HG02943 (cell line): ENCODE measurements around the gene NOVA1.

Source experiments
- ATAC-seq: cut with Tn5 transposase; IDR thresholded peaks from one replicate; pipeline ENCODE4 v1.9.1; 2021; ENCODE audit warnings: mild to moderate bottlenecking, low read depth, moderate library complexity; ENCODE audit not compliant: unreplicated experiment

The NOVA1 gene

DNA sequence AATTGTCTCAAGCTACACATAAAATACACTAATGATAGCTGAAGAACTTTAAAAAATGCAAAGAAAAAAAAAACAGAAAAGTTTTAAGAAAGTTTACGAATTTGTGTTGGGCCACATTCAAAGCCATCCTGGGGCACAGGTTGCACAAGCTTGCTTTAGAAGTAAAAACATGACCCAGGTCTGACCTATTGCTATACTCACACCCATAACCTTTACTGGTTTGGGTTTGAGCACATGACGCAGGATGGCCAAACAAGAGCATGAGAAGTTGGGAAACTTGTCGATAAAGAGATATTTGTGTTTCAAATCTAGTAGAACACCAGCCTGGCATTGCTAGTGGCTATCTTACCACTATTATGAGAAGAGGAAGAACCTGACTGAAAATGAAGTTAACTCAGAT lies 143.7 kb downstream of the NOVA1 start:
- ATAC-seq = no peak

DNA sequence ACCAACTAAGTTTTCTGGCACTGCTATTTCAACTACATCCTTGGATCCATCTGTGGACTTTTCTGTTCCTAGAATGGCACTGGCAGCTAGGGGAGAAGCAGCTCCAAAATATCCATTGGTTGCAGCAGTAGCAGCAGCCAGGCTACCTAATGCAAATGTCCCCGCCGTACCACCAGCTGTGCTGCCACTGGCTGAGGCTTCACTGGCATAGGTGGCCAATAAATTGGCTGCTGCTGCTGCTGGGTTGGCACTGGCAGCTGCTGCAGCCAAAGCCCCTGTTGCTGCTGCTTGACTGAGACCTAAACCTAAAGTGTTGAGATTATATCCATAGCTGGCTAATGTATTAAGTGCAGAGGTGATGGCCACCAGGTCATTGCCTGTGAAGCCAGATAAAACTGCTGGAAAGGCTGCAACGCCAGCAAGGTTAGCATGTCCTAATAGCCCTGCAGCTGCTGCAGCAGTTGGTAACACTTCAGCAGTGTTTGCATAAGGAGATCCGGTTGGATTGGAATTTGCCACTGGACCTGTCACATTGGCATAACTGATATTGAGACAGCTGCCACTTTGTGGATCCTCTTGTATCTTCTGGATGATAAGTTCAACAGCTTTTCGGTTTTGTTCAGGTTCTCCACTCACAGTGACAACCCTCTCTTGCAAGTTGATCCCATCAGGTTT lies 149.5 kb downstream of the NOVA1 start:
- ATAC-seq = no peak

DNA sequence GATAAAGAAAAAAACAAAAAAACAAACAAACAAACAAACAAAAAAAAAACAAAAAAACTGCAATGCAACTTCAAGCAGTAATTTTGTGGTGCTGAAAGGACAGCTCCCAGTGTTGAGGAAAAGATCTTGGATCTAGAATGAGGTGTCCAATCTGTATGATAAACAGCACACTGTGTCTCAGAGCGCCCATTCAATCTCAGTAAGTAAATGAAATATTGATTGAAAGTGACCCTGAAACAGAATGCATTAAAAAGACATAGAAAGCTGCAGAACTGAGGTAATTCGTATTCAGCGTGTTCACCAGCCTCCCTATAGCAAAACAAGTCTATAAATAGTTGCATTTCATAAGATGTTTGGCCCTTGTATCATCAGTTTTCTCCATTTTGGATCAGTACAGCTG lies 153.0 kb downstream of the NOVA1 start:
- no peak for ATAC-seq

DNA sequence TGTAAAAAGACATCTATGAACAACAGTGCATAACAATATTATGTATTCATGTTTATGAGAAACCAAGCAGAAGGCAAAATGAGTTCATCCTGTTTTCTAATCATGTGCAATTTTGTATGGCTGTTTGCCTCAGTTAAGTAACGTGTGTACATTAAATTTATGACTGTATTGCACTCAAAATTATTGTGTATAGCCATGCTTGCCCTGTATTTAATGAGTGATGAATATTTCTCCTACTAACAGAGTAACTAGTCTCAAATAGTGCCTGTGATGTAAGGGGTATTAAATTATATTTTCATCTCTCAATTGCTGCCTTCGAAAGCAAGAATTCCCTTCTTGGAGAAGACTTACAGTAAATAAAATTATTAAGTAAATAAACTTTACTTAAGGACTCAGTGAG lies 154.2 kb downstream of the NOVA1 start:
- no peak for ATAC-seq

DNA sequence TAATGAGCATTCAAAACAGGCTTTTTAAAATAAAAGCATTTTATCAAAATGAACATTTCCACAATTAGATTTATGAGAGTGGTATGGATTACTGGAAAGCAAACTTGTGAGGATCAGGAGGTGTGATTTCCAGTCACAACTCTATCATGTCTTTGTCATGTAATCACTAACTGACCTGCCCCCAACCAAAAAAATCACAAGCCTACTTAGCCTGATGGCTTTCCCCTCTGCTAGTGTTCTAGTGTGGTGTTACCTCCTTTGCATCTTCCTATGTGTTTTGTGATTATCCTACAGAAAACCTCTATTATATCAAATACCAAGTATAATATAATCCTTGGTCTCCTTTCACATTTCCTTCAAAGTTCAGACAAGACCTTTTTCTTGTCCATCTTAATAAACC lies 168.6 kb downstream of the NOVA1 start:
- no peak for ATAC-seq

DNA sequence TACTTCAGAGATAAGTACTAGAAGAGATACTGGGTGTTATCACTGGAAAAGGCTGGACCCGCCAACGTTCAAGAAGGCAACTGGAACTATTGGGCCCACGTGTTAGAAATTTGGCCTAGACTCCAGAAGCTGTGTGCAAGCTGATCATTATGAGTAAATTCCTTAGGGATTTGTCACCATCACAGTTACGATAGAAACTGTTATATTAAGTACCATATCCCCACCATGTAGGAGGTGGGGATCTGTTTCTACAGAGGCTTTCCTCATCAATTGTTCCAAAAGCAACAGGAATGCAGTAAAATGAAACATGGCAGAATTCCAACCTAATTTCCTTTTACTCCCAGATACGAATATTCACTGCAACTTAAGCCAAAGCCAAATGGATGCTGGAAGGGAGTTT lies 170.7 kb downstream of the NOVA1 start:
- ATAC-seq = no peak

DNA sequence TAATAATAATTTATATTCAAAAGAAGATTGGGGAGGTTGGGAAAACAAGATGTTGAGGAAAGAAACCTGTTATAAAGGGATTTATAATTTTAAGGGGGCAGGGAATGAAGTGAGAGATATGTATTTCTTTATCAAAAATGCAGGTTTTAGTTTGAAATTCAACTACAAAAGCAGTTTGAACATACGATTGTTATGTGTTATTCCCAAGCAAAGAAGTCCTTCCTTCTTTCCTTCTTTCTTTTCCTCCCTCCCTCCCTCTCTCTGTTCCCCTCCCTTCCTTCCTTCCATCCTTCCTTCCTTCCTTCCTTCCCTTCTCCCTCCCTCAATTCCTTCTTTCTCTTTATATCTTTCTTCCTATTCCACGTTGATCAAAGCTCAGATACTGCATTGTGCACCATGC lies 173.3 kb downstream of the NOVA1 start:
- no peak for ATAC-seq

DNA sequence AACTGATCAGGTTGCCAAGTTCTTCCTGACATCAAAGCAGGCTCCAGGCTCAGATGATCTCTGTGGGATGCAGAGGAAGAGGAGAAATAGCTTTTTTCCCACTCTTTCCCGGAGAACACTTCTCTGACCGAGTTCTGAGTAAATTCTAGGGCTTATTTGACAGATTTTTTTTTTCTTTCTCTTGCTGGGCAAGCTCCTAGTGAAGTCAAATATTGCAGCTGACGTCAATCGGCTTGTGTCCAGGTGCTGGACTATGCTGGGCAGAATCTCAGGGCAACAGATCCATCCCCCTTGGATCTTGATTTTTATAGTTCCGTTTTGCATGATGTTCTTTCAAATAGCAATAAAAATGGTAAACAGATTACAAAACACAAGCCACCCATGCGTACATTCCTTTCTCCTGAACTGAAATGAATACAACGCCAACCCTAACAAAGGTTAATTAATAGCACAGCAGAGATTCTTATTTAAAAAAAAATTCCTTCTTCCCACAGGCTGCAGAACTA lies 182.2 kb downstream of the NOVA1 start:
- no peak for ATAC-seq

DNA sequence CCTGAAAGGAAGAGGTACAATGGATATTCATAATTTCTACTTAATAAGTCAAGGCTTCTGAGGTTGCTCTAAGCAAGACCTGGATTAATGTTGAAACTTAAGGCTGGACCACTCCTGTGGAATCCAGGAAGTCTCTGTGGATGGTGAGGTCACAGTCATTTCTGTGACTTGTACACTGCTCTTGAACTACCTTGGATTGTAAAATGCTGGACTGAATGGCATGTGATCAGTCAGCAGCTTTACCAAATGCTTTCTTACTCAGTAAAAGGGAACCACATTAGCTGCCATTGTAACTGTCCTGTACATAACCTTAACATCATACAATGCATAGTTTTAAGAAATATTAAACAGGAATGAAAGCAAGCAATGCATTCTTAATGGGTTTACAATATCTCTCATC lies 182.9 kb downstream of the NOVA1 start:
- ATAC-seq = no peak

DNA sequence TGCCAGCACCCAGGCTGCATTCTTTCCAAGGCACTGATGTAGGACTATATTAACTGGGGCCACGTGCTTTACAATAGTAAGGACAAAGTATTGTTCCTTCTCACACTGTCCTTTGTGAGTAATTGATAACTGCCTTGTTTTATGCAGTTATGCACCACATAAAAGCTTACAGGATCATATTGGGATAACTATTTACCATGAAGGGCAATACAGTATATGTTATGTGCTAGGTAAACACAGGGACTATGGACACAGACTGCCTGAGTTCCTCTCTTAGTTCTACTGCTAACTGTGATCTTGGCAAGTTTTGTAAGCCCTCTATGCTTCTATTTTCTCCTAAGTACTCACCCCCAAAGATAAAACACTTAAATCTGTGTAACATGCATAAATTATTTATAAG lies 183.7 kb downstream of the NOVA1 start:
- ATAC-seq = no peak

DNA sequence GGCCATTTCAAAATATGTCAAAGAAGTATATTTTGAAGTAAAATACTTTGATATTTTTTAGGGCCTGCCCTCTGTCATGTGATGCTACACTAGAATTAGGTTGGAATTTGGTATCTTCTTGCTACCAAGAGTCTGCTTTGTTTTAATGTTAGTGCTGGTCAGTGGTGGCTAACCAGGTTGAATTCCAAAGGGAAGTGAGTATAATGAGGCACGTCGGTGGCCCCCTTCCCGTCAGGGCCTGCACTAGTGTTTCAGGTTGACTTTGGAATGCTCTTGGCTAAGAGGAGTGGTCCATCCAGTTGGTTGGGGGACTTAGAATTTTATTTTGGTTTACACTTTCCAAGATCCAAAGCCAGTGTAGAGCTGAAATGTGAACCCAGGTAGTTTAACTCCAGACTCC lies 185.4 kb downstream of the NOVA1 start:
- ATAC-seq = no peak

DNA sequence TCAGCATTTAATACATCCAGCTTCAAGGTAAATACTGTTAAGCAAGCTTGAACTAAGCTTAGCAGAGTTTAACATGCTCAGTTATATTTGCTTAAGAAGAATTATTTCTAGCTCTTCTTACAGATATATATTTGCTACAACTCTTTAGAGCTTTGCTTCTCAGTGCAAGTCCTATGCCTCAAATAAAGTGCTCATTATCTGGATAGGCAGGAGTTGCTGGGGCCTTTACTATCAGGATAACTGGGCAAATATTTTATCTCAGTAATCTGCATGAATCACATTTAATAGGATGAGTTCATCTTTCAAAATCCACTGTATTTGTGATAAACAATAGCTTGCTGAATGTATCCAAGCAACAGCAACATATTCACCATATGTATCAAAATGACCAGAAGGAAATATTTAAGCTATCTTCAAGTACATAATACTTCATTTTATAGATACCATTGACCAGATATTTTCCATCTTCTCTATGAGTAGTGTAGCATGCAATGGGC lies 187.6 kb downstream of the NOVA1 start:
- ATAC-seq = no peak

DNA sequence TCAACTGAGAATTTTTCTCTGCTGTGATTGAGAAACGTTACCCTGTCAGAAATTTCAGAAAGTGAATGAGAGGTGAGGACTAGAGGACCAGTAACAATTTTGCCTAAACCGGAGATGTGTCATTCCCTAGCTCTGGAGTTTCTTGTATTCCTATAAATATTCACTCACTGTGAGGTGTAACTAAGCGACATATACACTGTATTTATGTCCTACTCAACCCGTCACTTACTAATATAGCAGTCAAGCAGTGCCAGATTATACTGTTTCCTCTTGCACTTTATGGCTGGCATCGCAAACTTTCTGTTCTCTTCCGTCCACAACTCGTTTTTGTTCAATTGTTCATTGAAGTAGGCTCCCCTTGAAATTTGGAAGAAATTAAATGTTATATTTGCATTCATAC lies 192.9 kb downstream of the NOVA1 start:
- ATAC-seq = no peak

DNA sequence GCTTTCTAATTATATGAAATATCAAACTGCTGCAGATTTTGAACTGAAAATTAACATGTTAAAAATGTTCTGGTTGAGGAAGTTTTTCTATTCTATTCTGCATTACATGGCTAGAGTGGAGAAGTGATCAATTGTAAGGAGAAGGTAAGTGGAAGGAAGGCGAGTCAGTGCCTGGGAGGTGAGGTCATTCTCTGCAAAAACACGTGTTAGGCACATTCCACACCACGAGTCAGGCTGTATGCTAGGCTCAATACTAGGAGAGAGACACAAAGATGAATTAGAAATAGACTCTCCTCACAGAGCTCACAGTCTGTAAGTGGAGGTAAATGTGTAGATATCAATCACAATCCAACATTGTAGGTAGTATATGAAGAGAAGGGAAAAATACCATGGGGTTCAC lies 194.1 kb downstream of the NOVA1 start:
- no peak for ATAC-seq

DNA sequence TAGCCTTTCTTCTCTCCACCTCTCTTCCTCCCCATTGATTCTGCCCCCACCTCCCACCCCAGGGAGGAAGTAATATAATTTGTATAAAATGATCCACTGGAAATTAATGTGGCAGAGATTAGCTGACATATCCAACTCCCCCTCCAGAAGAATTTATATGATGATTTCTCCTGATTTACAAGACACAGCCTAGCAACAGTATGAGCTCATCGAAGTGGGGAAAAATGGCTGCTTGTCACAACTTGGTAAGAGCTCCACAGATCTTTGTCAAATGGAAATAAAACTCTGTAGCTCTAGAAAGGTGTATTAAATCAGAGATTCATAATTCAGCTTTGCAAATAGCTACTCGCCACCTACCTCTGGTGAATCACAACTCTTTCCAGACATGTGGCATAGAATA lies 195.7 kb downstream of the NOVA1 start:
- ATAC-seq = no peak

DNA sequence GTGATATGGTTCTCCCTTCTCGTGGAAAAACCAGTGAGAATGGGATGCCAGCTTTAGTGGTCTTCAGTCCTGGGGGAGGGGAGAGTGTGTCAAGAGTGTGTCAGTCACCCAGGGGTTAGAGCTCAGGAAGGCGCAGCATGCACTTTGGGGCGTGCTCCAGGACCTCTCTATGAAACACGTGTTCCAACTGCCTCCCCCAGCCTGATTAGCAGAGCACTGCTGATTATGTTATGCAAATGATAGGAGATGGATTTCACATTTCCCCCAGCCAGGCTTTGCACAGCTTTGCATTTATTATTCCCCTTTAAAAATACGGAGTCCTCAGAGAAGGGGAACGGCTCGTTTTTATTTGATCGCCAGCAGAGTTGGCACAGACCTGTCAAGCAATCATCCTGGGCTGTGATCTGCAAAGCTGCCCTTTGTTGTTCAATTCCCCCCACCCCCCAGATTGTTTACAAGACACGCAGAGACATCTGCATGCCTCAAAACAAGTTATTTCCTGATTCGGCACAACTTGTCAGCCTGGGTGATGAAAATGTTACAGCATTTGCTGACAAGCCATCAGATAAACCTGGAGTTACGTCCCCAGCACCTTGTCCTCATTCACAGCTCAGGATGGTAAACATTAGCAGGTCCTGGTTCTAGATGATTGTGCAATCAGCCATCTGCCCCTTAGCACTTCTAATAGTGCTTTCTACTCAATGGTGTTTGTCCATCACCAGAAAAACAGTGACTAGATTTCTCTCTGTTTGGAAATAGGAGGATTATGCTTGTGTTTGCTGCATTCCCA lies 196.5 kb downstream of the NOVA1 start:
- no peak for ATAC-seq

DNA sequence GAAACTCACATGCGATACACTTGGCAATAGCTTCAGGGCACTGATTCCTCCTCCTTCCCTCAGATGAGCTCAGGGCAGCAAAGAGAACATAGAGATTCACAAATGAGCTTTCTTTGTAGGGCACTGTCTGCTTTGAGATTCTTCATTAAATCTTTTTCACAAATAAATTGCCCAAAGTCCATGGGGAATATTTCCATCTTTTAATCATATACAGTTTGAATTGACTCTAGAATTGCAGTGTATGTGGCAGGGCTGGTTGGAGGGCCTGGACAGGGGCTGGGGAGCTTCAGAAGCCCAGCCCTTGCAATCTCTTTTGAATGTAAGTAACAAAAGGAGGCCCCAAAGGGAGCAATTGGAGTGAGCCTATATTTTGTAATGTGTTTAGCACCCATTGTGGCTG lies 197.5 kb downstream of the NOVA1 start:
- ATAC-seq = no peak

DNA sequence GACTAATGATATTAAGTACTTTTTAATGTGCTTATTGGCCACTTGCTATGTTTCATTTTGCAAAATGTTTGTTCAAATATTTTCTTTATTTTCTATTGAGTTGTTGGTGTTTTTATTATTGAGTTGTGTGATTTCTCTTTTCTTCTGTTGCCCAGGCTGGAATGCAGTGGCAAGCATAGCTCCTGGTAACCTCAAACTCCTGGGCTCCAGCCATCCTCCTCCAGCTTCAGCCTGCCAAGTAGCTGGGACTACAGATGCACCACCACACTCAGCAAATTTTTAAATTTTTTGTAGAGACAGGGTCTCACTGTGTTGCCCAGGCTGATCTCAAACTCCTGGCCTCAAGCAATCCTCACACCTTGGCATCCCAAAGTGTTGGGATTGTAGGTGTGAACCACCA lies 199.2 kb downstream of the NOVA1 start:
- ATAC-seq = no peak
